ENCODE results near the gene PKP2. TPM values are rescaled to one million over a fixed set of nuclear protein-coding genes. Genes with fewer than 3 reads are reported as not detected.

PKP2 gene
- total and polyA plus RNA-seq, 4 donors = 0.91 to 10.4 (median 3.8) TPM

- TF ChIP-seq CTCF (IDR thresholded peaks at IDR 0.05; ENCODE audit: control extremely low read depth, extremely low read depth) = no peak
- H3K4me1 ChIP-seq (ENCODE audit: control insufficient read depth in 5 of 5, insufficient read depth in 5 of 5, low read length in 5 of 5) = peaks cover 0 to 4% (median 0%) of the 10 kb centered on the region in 5 donors
- peaks cover 0 to 33% (median 5%) of the 10 kb centered on the region in 3 donors for H3K27me3 ChIP-seq (ENCODE audit: control insufficient read depth in 3 of 3, insufficient read depth in 3 of 3, low read length in 2 of 3)
- H3K4me3 ChIP-seq = no peak overlapping the region
- H3K9me3 ChIP-seq (ENCODE audit: control insufficient read depth in 4 of 4, insufficient read depth in 3 of 4, low read length in 3 of 4) = no peaks in the 10 kb centered on the region
- ATAC-seq (ENCODE audit: insufficient read depth, low FRiP score) = no peak
- 58 to 75% methylated on average over 1 of the region's 1 CpG for WGBS, 2 donors
- H3K36me3 ChIP-seq (ENCODE audit: control insufficient read depth in 4 of 4, insufficient read depth in 4 of 4, low read length in 4 of 4) = no peaks in the 10 kb centered on the region
- no peak overlapping the region for H3K27ac ChIP-seq (ENCODE audit: low read depth in 1 of 2, low read length in 1 of 2)
- DNase-seq = no peak
- no peak overlapping the region for H3K9ac ChIP-seq (ENCODE audit: insufficient read depth in 1 of 2, low read length in 2 of 2)
Measured at GRCh38 chr12:32903763-32904162, 7.2 kb upstream of the PKP2 start.

- DNase-seq (no peak), ATAC-seq (ENCODE audit: insufficient read depth, low FRiP score) (no peak)
- Histone ChIP-seq H3K27ac (ENCODE audit: low read depth in 1 of 2, low read length in 1 of 2) (no peak overlapping the region), H3K9me3 (ENCODE audit: control insufficient read depth in 4 of 4, insufficient read depth in 3 of 4, low read length in 3 of 4) (no peaks in the 10 kb centered on the region), H3K9ac (ENCODE audit: insufficient read depth in 1 of 2, low read length in 2 of 2) (no peak overlapping the region), H3K27me3 (ENCODE audit: control insufficient read depth in 3 of 3, insufficient read depth in 3 of 3, low read length in 2 of 3) (peaks cover 0 to 32% (median 5%) of the 10 kb centered on the region in 3 donors), H3K4me1 (ENCODE audit: control insufficient read depth in 5 of 5, insufficient read depth in 5 of 5, low read length in 5 of 5) (peaks cover 0 to 4% (median 0%) of the 10 kb centered on the region in 5 donors), H3K4me3 (no peak overlapping the region), H3K36me3 (ENCODE audit: control insufficient read depth in 4 of 4, insufficient read depth in 4 of 4, low read length in 4 of 4) (no peaks in the 10 kb centered on the region)
- 87 to 90% methylated on average over 1 of the region's 1 CpG for WGBS, 2 donors
- TF ChIP-seq CTCF (IDR thresholded peaks at IDR 0.05; ENCODE audit: control extremely low read depth, extremely low read depth) = no peak
Measured at GRCh38 chr12:32903318-32903717, 6.7 kb upstream of the PKP2 start.

GRCh38 chr12:32902287-32902997 lies 5.9 kb upstream of the PKP2 start:
- Histone ChIP-seq H3K27ac (ENCODE audit: low read depth in 1 of 2, low read length in 1 of 2) (no peak overlapping the region), H3K9me3 (ENCODE audit: control insufficient read depth in 4 of 4, insufficient read depth in 3 of 4, low read length in 3 of 4) (peaks cover 0 to 2% (median 0%) of the 10 kb centered on the region in 4 donors), H3K4me3 (no peak overlapping the region), H3K9ac (ENCODE audit: insufficient read depth in 1 of 2, low read length in 2 of 2) (no peak overlapping the region), H3K27me3 (ENCODE audit: control insufficient read depth in 3 of 3, insufficient read depth in 3 of 3, low read length in 2 of 3) (peaks cover 0 to 24% (median 5%) of the 10 kb centered on the region in 3 donors), H3K36me3 (ENCODE audit: control insufficient read depth in 4 of 4, insufficient read depth in 4 of 4, low read length in 4 of 4) (no peaks in the 10 kb centered on the region), H3K4me1 (ENCODE audit: control insufficient read depth in 5 of 5, insufficient read depth in 5 of 5, low read length in 5 of 5) (peaks cover 0 to 8% (median 4%) of the 10 kb centered on the region in 5 donors)
- DNase-seq = no peak
- no peak for ATAC-seq (ENCODE audit: insufficient read depth, low FRiP score)
- 91 to 94% methylated on average over 4 of the region's 4 CpGs for WGBS, 2 donors
- TF ChIP-seq CTCF (IDR thresholded peaks at IDR 0.05; ENCODE audit: control extremely low read depth, extremely low read depth) = no peak
